Suprapubic skin (tissue), 4 donors: ENCODE measurements around the gene CCDC175. TPM values are rescaled to one million over a fixed set of nuclear protein-coding genes. Genes with fewer than 3 reads are reported as not detected.

Experiments used
- DNase-seq, 2 donors: peaks; one replicate each; pipeline ENCODE4 v3.0.0-alpha.2; 2019; ENCODE audit warnings: low spot score in 2 of 2
- H3K27ac ChIP-seq: fragments of 200-600 bp; sonication (generic); one replicate; pipeline ENCODE4 v1.5.1; 2019
- H3K27me3 ChIP-seq: fragments of 200-600 bp; sonication (generic); one replicate; pipeline ENCODE4 v1.5.1; 2019
- H3K36me3 ChIP-seq: fragments of 200-600 bp; sonication (generic); one replicate; pipeline ENCODE4 v1.5.1; 2019
- H3K4me1 ChIP-seq: fragments of 200-600 bp; sonication (generic); one replicate; pipeline ENCODE4 v1.5.1; 2019
- H3K4me3 ChIP-seq: fragments of 200-600 bp; sonication (generic); one replicate; pipeline ENCODE4 v1.5.1; 2019; ENCODE audit warnings: mild to moderate bottlenecking
- H3K9me3 ChIP-seq: fragments of 200-600 bp; sonication (generic); one replicate; pipeline ENCODE4 v1.5.1; 2019
- CTCF ChIP-seq, 2 donors: fragments of 200-600 bp in 1 of 2; fragments of 450-650 bp in 1 of 2; sonication (generic) in 1 of 2; IDR thresholded peaks; one replicate each; pipeline ENCODE4 v1.5.1; 2016 to 2019; ENCODE audit warnings: antibody characterized with exemption in 2 of 2, mild to moderate bottlenecking in 1 of 2, moderate library complexity in 1 of 2
- EP300 ChIP-seq: sonication (generic); formaldehyde crosslinking; IDR thresholded peaks from one replicate; pipeline ENCODE4 v1.6.1; 2017; ENCODE audit warnings: antibody characterized with exemption
- POLR2A ChIP-seq, 2 donors: fragments of 450-650 bp; IDR thresholded peaks; one replicate each; pipeline ENCODE4 v1.6.1; 2017; ENCODE audit warnings: antibody characterized with exemption in 2 of 2, mild to moderate bottlenecking in 2 of 2, moderate library complexity in 2 of 2
- POLR2AphosphoS5 ChIP-seq, 3 donors: sonication (generic); formaldehyde crosslinking; IDR thresholded peaks; one replicate each; pipeline ENCODE4 v1.6.1; 2017; ENCODE audit warnings: antibody characterized with exemption in 3 of 3
- WGBS: methylation state at CpG from one replicate; pipeline ENCODE4 v1.1.5; 2018; 5-methylcytosine and 5-hydroxymethylcytosine counted together
- total RNA-seq, 4 donors: library from RNA; depleted of rRNA; stranded (reverse); fragments of >200 nt; gene quantifications; one replicate each; pipeline ENCODE4 v1.1.0, GENCODE V29; 2016

Gene CCDC175
- not detected for total RNA-seq

- Histone ChIP-seq H3K27me3 (peaks cover 4% of the 10 kb centered on the region), H3K36me3 (no peaks in the 10 kb centered on the region), H3K27ac (no peak within 1 kb of the TSS), H3K9me3 (no peaks in the 10 kb centered on the region), H3K4me3 (peak within 1 kb of the TSS; percentile 36), H3K4me1 (peaks cover 6% of the 10 kb centered on the region)
- TF ChIP-seq CTCF (IDR thresholded peaks at IDR 0.05): peak; percentile 19 to 31
- TF ChIP-seq POLR2AphosphoS5 (IDR thresholded peaks at IDR 0.05): no peak
- TF ChIP-seq POLR2A (IDR thresholded peaks at IDR 0.05): no peak
- TF ChIP-seq EP300: no peak
- WGBS: 22% methylated on average over 44 of the region's 46 CpGs
- DNase-seq: peak in 1 of 2 donors; percentile 77
These were observed at the start of gene CCDC175 for GRCh38 chr14:59576332-59577294. Gene CCDC175 (minus strand): TSS chr14:59576812. CDS start chr14:59576775, 37 bp downstream.

GRCh38 chr14:59622631-59623030 lies 46.0 kb upstream of the CCDC175 start:
- Histone ChIP-seq H3K27me3 (peaks cover 4% of the 10 kb centered on the region), H3K27ac (no peak overlapping the region), H3K9me3 (no peaks in the 10 kb centered on the region), H3K4me1 (no peaks in the 10 kb centered on the region), H3K4me3 (no peak overlapping the region), H3K36me3 (no peaks in the 10 kb centered on the region)
- DNase-seq: no peak
- TF ChIP-seq EP300 (no peak), CTCF (IDR thresholded peaks at IDR 0.05) (no peak), POLR2AphosphoS5 (IDR thresholded peaks at IDR 0.05) (no peak), POLR2A (IDR thresholded peaks at IDR 0.05) (no peak)
- 49% methylated on average over 2 of the region's 2 CpGs for WGBS

- DNase-seq: no peak
These were observed 42.4 kb upstream of the CCDC175 start for GRCh38 chr14:59619061-59619460.

GRCh38 chr14:59601056-59601455 lies 24.4 kb upstream of the CCDC175 start:
- Histone ChIP-seq H3K27ac (no peak overlapping the region), H3K9me3 (no peaks in the 10 kb centered on the region), H3K27me3 (no peaks in the 10 kb centered on the region), H3K4me3 (no peak overlapping the region), H3K4me1 (no peaks in the 10 kb centered on the region), H3K36me3 (no peaks in the 10 kb centered on the region)
- no peak for TF ChIP-seq CTCF (IDR thresholded peaks at IDR 0.05)
- TF ChIP-seq POLR2AphosphoS5 (IDR thresholded peaks at IDR 0.05): no peak
- no peak for TF ChIP-seq POLR2A (IDR thresholded peaks at IDR 0.05)
- no peak for TF ChIP-seq EP300
- no peak for DNase-seq
- WGBS: 42% methylated on average over 3 of the region's 3 CpGs

More at GRCh38 chr14:59619061-59619460, 42.4 kb upstream of the CCDC175 start:
- Histone ChIP-seq H3K9me3 (no peaks in the 10 kb centered on the region), H3K27ac (no peak overlapping the region), H3K4me3 (no peak overlapping the region), H3K4me1 (no peaks in the 10 kb centered on the region), H3K36me3 (no peaks in the 10 kb centered on the region), H3K27me3 (no peaks in the 10 kb centered on the region)
- 45% methylated on average over 2 of the region's 2 CpGs for WGBS
- no peak for TF ChIP-seq CTCF (IDR thresholded peaks at IDR 0.05)
- TF ChIP-seq EP300: no peak
- no peak for TF ChIP-seq POLR2AphosphoS5 (IDR thresholded peaks at IDR 0.05)

GRCh38 chr14:59600211-59600945 lies 23.8 kb upstream of the CCDC175 start:
- WGBS: 85% methylated on average over 2 of the region's 2 CpGs
- Histone ChIP-seq H3K27ac (no peak overlapping the region), H3K9me3 (no peaks in the 10 kb centered on the region), H3K4me3 (no peak overlapping the region), H3K4me1 (no peaks in the 10 kb centered on the region), H3K27me3 (no peaks in the 10 kb centered on the region), H3K36me3 (no peaks in the 10 kb centered on the region)
- DNase-seq: no peak
- TF ChIP-seq POLR2AphosphoS5 (IDR thresholded peaks at IDR 0.05): no peak
- no peak for TF ChIP-seq CTCF (IDR thresholded peaks at IDR 0.05)
- TF ChIP-seq POLR2A (IDR thresholded peaks at IDR 0.05): no peak
- TF ChIP-seq EP300: no peak
